H1 (cell line): Measurements from ENCODE around the gene ZBTB34. TPM values are rescaled to one million over a fixed set of nuclear protein-coding genes. Genes with fewer than 3 reads are reported as not detected.
A peak's percentile ranks its signal among the peaks of the same experiment; 100 is the strongest.

Experiments used
- CHD2 ChIP-seq: IDR thresholded peaks from 2 replicates; pipeline ENCODE4 v1.6.1; 2012; ENCODE audit warnings: low read length, improper control_type of control experiment
- CREB1 ChIP-seq: IDR thresholded peaks from 2 replicates; pipeline ENCODE4 v1.6.1; 2012; ENCODE audit warnings: inconsistent platforms
- E2F6 ChIP-seq: IDR thresholded peaks from 2 replicates; pipeline ENCODE4 v1.6.1; 2012; ENCODE audit warnings: inconsistent platforms
- KDM4A ChIP-seq: IDR thresholded peaks from one replicate; pipeline ENCODE4 v1.7.1; 2012; ENCODE audit warnings: low read depth, mild to moderate bottlenecking, moderate library complexity, low read length, inconsistent platforms; ENCODE audit not compliant: severe bottlenecking
- MAX ChIP-seq: IDR thresholded peaks from 2 replicates; pipeline ENCODE4 v1.6.1; 2012; ENCODE audit warnings: inconsistent platforms
- NRF1 ChIP-seq: IDR thresholded peaks from 2 replicates; pipeline ENCODE4 v1.6.1; 2011; ENCODE audit warnings: mild to moderate bottlenecking, low read depth, low read length, improper control_type of control experiment
- POLR2A ChIP-seq, 2 experiments: IDR thresholded peaks; 1 replicate in 1 of 2; 2 replicates in 1 of 2; pipeline ENCODE4 v1.6.1; 2011; ENCODE audit warnings: low read depth in 2 of 2, low read length in 2 of 2, mild to moderate bottlenecking in 2 of 2; ENCODE audit errors: control extremely low read depth in 1 of 2
- SIRT6 ChIP-seq: IDR thresholded peaks from one replicate; pipeline ENCODE4 v1.7.1; 2012; ENCODE audit warnings: low read length, inconsistent platforms
- SIX5 ChIP-seq: IDR thresholded peaks from 2 replicates; pipeline ENCODE4 v1.6.1; 2011; ENCODE audit warnings: mild to moderate bottlenecking, low read depth, low read length
- SP1 ChIP-seq: IDR thresholded peaks from 2 replicates; pipeline ENCODE4 v1.6.1; 2011; ENCODE audit warnings: low read depth, low read length
- TAF1 ChIP-seq: IDR thresholded peaks from 2 replicates; pipeline ENCODE4 v1.6.1; 2011; ENCODE audit warnings: mild to moderate bottlenecking, low read depth, low read length
- polyA plus RNA-seq, 7 experiments: library from polyadenylated mRNA; depleted of rRNA in 3 of 7; stranded (reverse) in 5 of 7; unstranded in 2 of 7; fragments of >200 nt in 5 of 7; fragments of 200-250 nt in 2 of 7; gene quantifications; 1 replicate in 5 of 7; 2 replicates in 1 of 7; 4 replicates in 1 of 7; pipeline versions ENCODE4 v1.2.1 to v1.2.3, GENCODE V29; 2011 to 2013; ENCODE audit warnings: missing spikeins in 2 of 7, mixed read lengths in 2 of 7
- total RNA-seq: library from RNA; stranded (reverse); fragmentation: NEBNext Ultra II Directional; extraction: Animal tissue kit (Norgen Biotek cat#: 25700); gene quantifications from 2 replicates; pipeline ENCODE4 v1.2.1, GENCODE V29; 2021

Gene ZBTB34
- total and polyA plus RNA-seq, 2 of the 8 experiments (the other 6 are each of a cell fraction or from before 2014, with no cell fraction given): 8.2 to 15.9 TPM

- TF ChIP-seq KDM4A: peak; percentile 47
- peak; percentile 62 for TF ChIP-seq NRF1
- TF ChIP-seq SIX5: no peak
- TF ChIP-seq SIRT6: no peak
- peak; percentile 59; the same call in 1 of the 2 replicates for TF ChIP-seq CREB1
- peak in 1 of 2 experiments; percentile 62; a peak in 2 of 3 replicates for TF ChIP-seq POLR2A (IDR thresholded peaks at IDR 0.05; ENCODE audit: control extremely low read depth in 1 of 2, low read depth in 2 of 2, low read length in 2 of 2)
- TF ChIP-seq TAF1: peak; percentile 20; the same call in 1 of the 2 replicates
- TF ChIP-seq SP1: peak; percentile 94
- 0 out of 2 replicates have a peak, but pooled peaks have one; percentile 21 for TF ChIP-seq E2F6
- 0 out of 2 replicates have a peak, but pooled peaks have one; percentile 21 for TF ChIP-seq MAX
- TF ChIP-seq CHD2: peak; percentile 90
These were observed 54.2 kb downstream of the ZBTB34 start, which contains the start of gene RALGPS1 (continued) for GRCh38 chr9:126914458-126915280.
